Smooth muscle cell (in vitro differentiated cells): Measurements from ENCODE around the gene GBGT1. TPM values are rescaled to one million over a fixed set of nuclear protein-coding genes. Genes with fewer than 3 reads are reported as not detected.

ENCODE experiments used
- DNase-seq: peaks from one replicate; lab custom pipeline; 2025; ENCODE audit not compliant: unreplicated experiment; lab: John Stamatoyannopoulos, UW
- H2AFZ ChIP-seq: fragments of 200-600 bp; sonication (generic); 2 replicates; pipeline ENCODE4 v1.6.0; 2016; ENCODE audit warnings: antibody characterized with exemption, low read depth, mild to moderate bottlenecking
- H3F3A ChIP-seq: fragments of 200-600 bp; sonication (generic); 2 replicates; pipeline ENCODE4 v1.6.0; 2017; ENCODE audit warnings: antibody characterized with exemption, low read depth
- H3K27ac ChIP-seq: fragments of 200-600 bp; sonication (generic); 2 replicates; pipeline ENCODE4 v1.5.1; 2016; ENCODE audit warnings: low read depth, mild to moderate bottlenecking
- H3K27me3 ChIP-seq: fragments of 200-600 bp; sonication (generic); 2 replicates; pipeline ENCODE4 v1.6.1; 2016; ENCODE audit warnings: low read depth, mild to moderate bottlenecking
- H3K36me3 ChIP-seq: fragments of 200-600 bp; sonication (generic); 2 replicates; pipeline ENCODE4 v1.5.1; 2016; ENCODE audit warnings: low read depth
- H3K4me1 ChIP-seq: fragments of 200-600 bp; sonication (generic); 2 replicates; pipeline ENCODE4 v1.5.1; 2016; ENCODE audit warnings: low read depth
- H3K4me2 ChIP-seq: fragments of 200-600 bp; sonication (generic); 2 replicates; pipeline ENCODE4 v1.6.0; 2016; ENCODE audit warnings: mild to moderate bottlenecking
- H3K4me3 ChIP-seq: fragments of 200-600 bp; sonication (generic); 2 replicates; pipeline ENCODE4 v1.5.1; 2016; ENCODE audit warnings: mild to moderate bottlenecking
- H3K79me2 ChIP-seq: fragments of 200-600 bp; sonication (generic); 2 replicates; pipeline ENCODE4 v1.6.0; 2016; ENCODE audit warnings: low read depth, mild to moderate bottlenecking
- H3K9ac ChIP-seq: fragments of 200-600 bp; sonication (generic); 2 replicates; pipeline ENCODE4 v1.6.0; 2016; ENCODE audit warnings: low read depth
- H3K9me3 ChIP-seq: fragments of 200-600 bp; sonication (generic); replicated peaks from 2 replicates; pipeline ENCODE4 v1.5.1; 2016; ENCODE audit warnings: low read depth
- H4K20me1 ChIP-seq: fragments of 200-600 bp; sonication (generic); 2 replicates; pipeline ENCODE4 v1.6.0; 2016; ENCODE audit warnings: low read depth
- CTCF ChIP-seq: fragments of 200-600 bp; sonication (generic); IDR thresholded peaks from 2 replicates; pipeline ENCODE4 v1.5.1; 2017; ENCODE audit warnings: borderline replicate concordance, mild to moderate bottlenecking, antibody characterized with exemption; ENCODE audit not compliant: insufficient read depth, poor library complexity, severe bottlenecking
- WGBS: methylation state at CpG from one replicate; pipeline ENCODE4 v1.1.7; 2016; ENCODE audit warnings: low lambda C conversion rate; 5-methylcytosine and 5-hydroxymethylcytosine counted together
- polyA plus RNA-seq: library from polyadenylated mRNA; unstranded; fragments of >200 nt; fragmentation: Nextera tagmentation; extraction: Ambion mirVana; gene quantifications from 2 replicates; pipeline ENCODE4 v1.2.1, GENCODE V29; 2016
- total RNA-seq: library from RNA; depleted of rRNA; stranded (reverse); fragments of >200 nt; gene quantifications from 2 replicates; pipeline ENCODE4 v1.2.3, GENCODE V29; 2014

GBGT1 gene
- total and polyA plus RNA-seq, 2 experiments from 2014 or later = 4.5 to 11.3 TPM

- Histone ChIP-seq H3K27me3 (peaks cover 23% of the 10 kb centered on the region), H3K79me2 (no peaks in the 10 kb centered on the region), H3F3A (peaks cover 4% of the 10 kb centered on the region), H4K20me1 (no peaks in the 10 kb centered on the region), H3K9ac (no peak overlapping the region), H3K27ac (no peak overlapping the region), H3K4me3 (no peak overlapping the region), H2AFZ (no peak overlapping the region), H3K4me2 (no peak overlapping the region), H3K9me3 (no peaks in the 10 kb centered on the region), H3K36me3 (no peaks in the 10 kb centered on the region), H3K4me1 (no peaks in the 10 kb centered on the region)
- WGBS = 82% methylated on average over 6 of the region's 6 CpGs
- TF ChIP-seq CTCF = no peak
- no peak for DNase-seq
Observed at GRCh38 chr9:133186736-133187135, 23.0 kb upstream of the GBGT1 start.

- H3K4me3 ChIP-seq = no peak overlapping the region
- no peak overlapping the region for H3K9ac ChIP-seq
- no peaks in the 10 kb centered on the region for H3K9me3 ChIP-seq
- H3K36me3 ChIP-seq = no peaks in the 10 kb centered on the region
- 14% methylated on average over 7 of the region's 8 CpGs for WGBS
- H4K20me1 ChIP-seq = no peaks in the 10 kb centered on the region
- no peak overlapping the region for H2AFZ ChIP-seq
- H3K27me3 ChIP-seq = peaks cover 23% of the 10 kb centered on the region
- H3K79me2 ChIP-seq = no peaks in the 10 kb centered on the region
- peaks cover 4% of the 10 kb centered on the region for H3F3A ChIP-seq
- peak; percentile 55 for TF ChIP-seq CTCF
- no peaks in the 10 kb centered on the region for H3K4me1 ChIP-seq
- DNase-seq = no peak
- no peak overlapping the region for H3K27ac ChIP-seq
- H3K4me2 ChIP-seq = peak overlapping the region; percentile 50
Observed at GRCh38 chr9:133184971-133185370, 21.3 kb upstream of the GBGT1 start.

GRCh38 chr9:133182151-133182550 lies 18.4 kb upstream of the GBGT1 start:
- H3K27me3 ChIP-seq = peaks cover 22% of the 10 kb centered on the region
- no peaks in the 10 kb centered on the region for H3K36me3 ChIP-seq
- 83% methylated on average over 5 of the region's 5 CpGs for WGBS

More at GRCh38 chr9:133182151-133182550, 18.4 kb upstream of the GBGT1 start:
- Histone ChIP-seq H3K79me2 (no peaks in the 10 kb centered on the region), H2AFZ (no peak overlapping the region), H3K4me1 (no peaks in the 10 kb centered on the region), H3K4me3 (no peak overlapping the region), H3K9me3 (no peaks in the 10 kb centered on the region), H3F3A (peaks cover 4% of the 10 kb centered on the region), H3K9ac (no peak overlapping the region), H3K27ac (no peak overlapping the region), H3K4me2 (no peak overlapping the region), H4K20me1 (no peaks in the 10 kb centered on the region)
- DNase-seq = no peak
- TF ChIP-seq CTCF = no peak
